ENCODE results near the gene FOXP4. TPM values are rescaled to one million over a fixed set of nuclear protein-coding genes. Genes with fewer than 3 reads are reported as not detected.

The FOXP4 gene
- total and polyA plus RNA-seq, 5 donors from 2014 or later = 0.26 to 9.9 (median 0.38) TPM

GRCh38 chr6:41637194-41638001 lies 91.2 kb downstream of the FOXP4 start:
- Histone ChIP-seq H3K4me1 (ENCODE audit: control insufficient read depth, insufficient read depth, low read length, poor library complexity, severe bottlenecking) (peaks cover 8% of the 10 kb centered on the region), H3K4me3 (ENCODE audit: low read depth, low read length) (no peak overlapping the region), H3K9me3 (ENCODE audit: control insufficient read depth in 2 of 2, low read length in 2 of 2) (no peaks in the 10 kb centered on the region), H3K36me3 (ENCODE audit: control insufficient read depth, insufficient read depth, low read length) (no peaks in the 10 kb centered on the region), H3K27me3 (ENCODE audit: control insufficient read depth, insufficient read depth, low read length) (peaks cover 2% of the 10 kb centered on the region), H3K27ac (ENCODE audit: insufficient read depth, low read length, poor library complexity, severe bottlenecking) (no peak overlapping the region)
- ATAC-seq (ENCODE audit: low read depth in 2 of 2) = no peak
- Mint-ChIP-seq H3K9me3 (peaks cover 0 to 2% (median 0%) of the 10 kb centered on the region in 7 donors), H3K4me1 (peaks cover 0 to 17% (median 3%) of the 10 kb centered on the region in 4 donors), H3K27ac (no peak overlapping the region), H3K27me3 (peaks cover 68% of the 10 kb centered on the region), H3K36me3 (peaks cover 2% of the 10 kb centered on the region), H3K4me3 (peak overlapping the region in 1 of 4 donors; percentile 70)
- no peak for DNase-seq

DNA sequence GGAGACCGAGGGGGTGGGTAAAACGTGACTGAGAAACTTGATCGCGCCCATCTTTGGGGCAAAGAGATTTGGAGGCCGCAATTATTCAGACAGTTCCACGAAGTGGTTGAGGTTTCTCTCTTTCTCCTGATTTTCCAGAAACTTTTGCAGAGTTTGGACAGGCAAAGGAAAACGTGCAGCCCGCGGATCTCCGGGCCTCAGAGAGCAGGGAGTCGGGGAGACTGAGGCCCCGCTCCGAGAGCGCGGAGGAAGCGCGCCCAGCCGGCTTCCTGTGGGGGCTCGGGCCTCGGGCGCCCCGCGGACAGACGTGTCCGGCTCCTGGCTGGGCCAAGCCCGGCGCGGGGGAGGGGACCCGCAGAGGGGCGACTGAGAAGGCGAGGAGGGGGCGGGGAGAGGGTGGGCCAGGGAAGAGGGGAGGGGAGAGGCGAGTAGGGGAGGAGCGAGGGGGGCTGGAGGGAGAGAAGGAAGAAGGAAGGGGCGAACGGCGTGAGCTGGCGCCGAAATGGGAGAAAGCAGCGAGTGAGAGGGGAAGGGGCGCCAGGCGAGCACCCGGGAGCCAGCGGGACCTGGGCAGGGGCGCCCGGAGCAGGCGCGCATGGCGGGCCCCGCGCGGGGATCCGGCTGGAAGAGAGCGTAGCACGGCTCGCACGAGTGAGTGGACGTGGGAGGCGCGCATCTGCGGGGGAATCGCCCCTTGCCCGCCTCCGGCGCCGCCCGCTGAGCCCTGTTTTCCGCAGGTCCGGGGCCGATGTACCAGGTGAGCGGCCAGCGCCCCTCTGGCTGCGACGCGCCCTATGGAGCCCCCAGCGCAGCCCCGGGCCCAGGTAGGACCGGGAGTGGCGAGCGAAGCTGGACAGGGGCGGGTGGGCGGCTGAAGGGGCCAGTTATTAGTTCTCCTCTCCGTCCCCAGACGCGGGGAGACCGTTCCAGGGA lies 92.1 kb downstream of the FOXP4 start, which contains the start of gene MDFI:
Gene MDFI (plus strand): TSS at position 467 of the 933 bp plus-strand sequence. CDS start 282 bp downstream, at position 749.
- Mint-ChIP-seq H3K4me3 (peak within 1 kb of the TSS in 1 of 4 donors; percentile 70), H3K36me3 (peaks cover 2% of the 10 kb centered on the region), H3K4me1 (peaks cover 0 to 17% (median 3%) of the 10 kb centered on the region in 4 donors), H3K27ac (peak within 1 kb of the TSS in 1 of 3 donors; percentile 92), H3K9me3 (peaks cover 0 to 2% (median 0%) of the 10 kb centered on the region in 7 donors), H3K27me3 (peaks cover 74% of the 10 kb centered on the region)
- no peak within 1 kb of the TSS for H3K27ac ChIP-seq (ENCODE audit: insufficient read depth, low read length, poor library complexity, severe bottlenecking)
- no peaks in the 10 kb centered on the region for H3K36me3 ChIP-seq (ENCODE audit: control insufficient read depth, insufficient read depth, low read length)
- DNase-seq (no peak), ATAC-seq (ENCODE audit: low read depth in 2 of 2) (no peak)
- H3K4me3 ChIP-seq (ENCODE audit: low read depth, low read length) = no peak within 1 kb of the TSS
- H3K4me1 ChIP-seq (ENCODE audit: control insufficient read depth, insufficient read depth, low read length, poor library complexity, severe bottlenecking) = peaks cover 8% of the 10 kb centered on the region
- peaks cover 2% of the 10 kb centered on the region for H3K27me3 ChIP-seq (ENCODE audit: control insufficient read depth, insufficient read depth, low read length)
- H3K9me3 ChIP-seq (ENCODE audit: control insufficient read depth in 2 of 2, low read length in 2 of 2) = no peaks in the 10 kb centered on the region

DNA sequence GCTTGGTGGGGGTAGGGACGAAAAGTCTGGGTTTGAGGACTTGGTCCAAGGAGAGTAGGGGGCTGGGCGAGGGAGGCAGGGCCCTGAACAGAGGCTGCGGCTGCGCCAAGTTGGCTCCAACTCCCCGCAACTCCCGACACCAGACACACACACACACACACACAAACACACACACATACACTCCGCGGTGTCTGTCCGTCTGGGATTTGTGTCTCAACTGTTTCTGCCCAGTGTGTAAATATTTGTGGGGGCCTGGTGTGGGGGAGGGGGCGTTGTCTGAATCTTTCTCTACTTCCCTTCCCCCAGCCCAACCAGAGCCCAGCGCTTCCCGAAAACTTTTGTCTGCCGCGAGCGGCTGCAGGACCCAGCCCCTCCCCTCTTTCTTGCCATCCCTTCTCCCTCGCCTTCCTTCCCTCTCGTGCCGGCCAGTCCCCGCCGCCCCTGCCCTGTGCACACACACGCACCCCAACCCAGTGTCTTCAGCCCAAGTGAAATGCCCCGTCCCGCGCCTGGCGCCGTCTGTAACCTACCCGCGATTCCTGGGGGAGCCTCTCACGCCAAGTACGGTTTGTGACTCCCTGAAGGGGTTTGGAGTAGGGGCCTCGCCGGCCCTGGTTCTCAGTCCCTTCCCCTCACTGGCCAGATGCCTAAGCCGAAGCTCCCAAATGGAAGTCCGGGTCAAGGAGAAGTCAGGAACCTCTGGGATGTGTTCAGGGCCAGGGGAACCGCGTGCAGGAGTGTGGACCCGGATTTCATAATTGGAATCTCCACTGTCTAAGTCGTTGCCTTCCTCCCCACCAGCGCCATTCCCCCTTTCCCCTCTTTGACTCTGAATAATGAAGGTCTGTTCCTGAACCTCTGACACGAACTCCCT lies 93.0 kb downstream of the FOXP4 start:
- Mint-ChIP-seq H3K4me3 (peak overlapping the region in 1 of 4 donors; percentile 29), H3K9me3 (peaks cover 0 to 2% (median 0%) of the 10 kb centered on the region in 7 donors), H3K27me3 (peaks cover 78% of the 10 kb centered on the region), H3K27ac (peak overlapping the region in 1 of 3 donors; percentile 92), H3K36me3 (peaks cover 2% of the 10 kb centered on the region), H3K4me1 (peaks cover 0 to 17% (median 3%) of the 10 kb centered on the region in 4 donors)
- Histone ChIP-seq H3K9me3 (ENCODE audit: control insufficient read depth in 2 of 2, low read length in 2 of 2) (no peaks in the 10 kb centered on the region), H3K27ac (ENCODE audit: insufficient read depth, low read length, poor library complexity, severe bottlenecking) (no peak overlapping the region), H3K4me3 (ENCODE audit: low read depth, low read length) (no peak overlapping the region), H3K4me1 (ENCODE audit: control insufficient read depth, insufficient read depth, low read length, poor library complexity, severe bottlenecking) (peaks cover 8% of the 10 kb centered on the region), H3K27me3 (ENCODE audit: control insufficient read depth, insufficient read depth, low read length) (no peaks in the 10 kb centered on the region), H3K36me3 (ENCODE audit: control insufficient read depth, insufficient read depth, low read length) (no peaks in the 10 kb centered on the region)
- DNase-seq (no peak), ATAC-seq (ENCODE audit: low read depth in 2 of 2) (no peak)

DNA sequence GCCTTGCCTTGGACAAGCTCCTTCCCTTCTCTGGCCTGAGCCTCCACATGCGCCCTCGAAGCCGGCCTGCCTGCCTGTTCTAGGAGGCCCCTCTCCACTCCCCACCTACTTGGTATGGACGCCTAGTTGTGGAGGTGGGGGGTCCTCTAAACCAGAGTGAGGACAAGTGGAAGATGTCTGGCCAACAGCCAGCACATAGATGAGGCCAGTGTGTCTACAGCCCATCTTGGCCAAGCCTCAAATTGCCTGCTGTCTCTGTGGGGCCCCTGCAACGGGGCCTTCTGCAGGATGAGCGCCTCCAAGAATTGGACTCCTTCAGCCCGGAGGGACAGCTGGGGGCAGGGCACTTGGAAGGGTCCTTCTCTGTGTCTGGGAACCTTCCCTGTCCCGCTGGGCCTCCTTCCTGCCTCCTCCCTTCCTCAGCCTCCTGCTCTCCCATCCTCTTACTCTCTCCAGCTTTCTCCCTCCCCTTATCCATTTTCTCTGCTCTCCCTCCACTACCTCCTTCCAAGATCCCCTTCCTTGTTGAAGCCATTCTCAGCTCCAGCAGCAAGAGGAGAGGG lies 93.7 kb downstream of the FOXP4 start:
- H3K4me1 Mint-ChIP-seq = peaks cover 0 to 17% (median 3%) of the 10 kb centered on the region in 4 donors
- peaks cover 71% of the 10 kb centered on the region for H3K27me3 Mint-ChIP-seq
- no peak overlapping the region for H3K4me3 ChIP-seq (ENCODE audit: low read depth, low read length)
- no peak overlapping the region for H3K27ac Mint-ChIP-seq
- H3K36me3 ChIP-seq (ENCODE audit: control insufficient read depth, insufficient read depth, low read length) = no peaks in the 10 kb centered on the region
- H3K9me3 Mint-ChIP-seq = peaks cover 0 to 2% (median 0%) of the 10 kb centered on the region in 7 donors
- H3K36me3 Mint-ChIP-seq = peaks cover 2% of the 10 kb centered on the region
- H3K27me3 ChIP-seq (ENCODE audit: control insufficient read depth, insufficient read depth, low read length) = no peaks in the 10 kb centered on the region
- H3K4me1 ChIP-seq (ENCODE audit: control insufficient read depth, insufficient read depth, low read length, poor library complexity, severe bottlenecking) = peaks cover 8% of the 10 kb centered on the region
- no peak overlapping the region for H3K27ac ChIP-seq (ENCODE audit: insufficient read depth, low read length, poor library complexity, severe bottlenecking)
- peak overlapping the region in 1 of 4 donors; percentile 29 for H3K4me3 Mint-ChIP-seq
- DNase-seq (no peak), ATAC-seq (ENCODE audit: low read depth in 2 of 2) (no peak)
- H3K9me3 ChIP-seq (ENCODE audit: control insufficient read depth in 2 of 2, low read length in 2 of 2) = no peaks in the 10 kb centered on the region

DNA sequence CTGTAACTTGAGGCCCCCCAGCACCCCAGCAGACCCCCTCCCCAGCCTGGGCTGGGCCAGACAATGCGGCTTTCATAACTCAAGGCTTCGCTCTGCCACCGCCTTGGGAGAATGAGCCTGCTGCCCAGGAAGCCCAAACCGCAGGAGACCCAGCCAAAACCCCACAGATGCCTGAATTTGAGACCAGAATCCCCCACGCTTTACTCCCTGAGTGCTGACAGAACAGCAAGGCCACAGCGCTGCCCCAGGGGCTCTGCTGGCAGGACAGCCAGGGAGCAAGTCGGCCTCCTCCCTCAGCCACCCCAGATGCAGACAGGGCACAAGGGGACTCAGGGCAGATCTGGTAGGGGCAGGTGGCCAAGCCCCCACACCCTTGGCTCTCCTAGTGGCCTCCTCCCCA lies 94.2 kb downstream of the FOXP4 start:
- H3K4me3 Mint-ChIP-seq = no peak overlapping the region
- ATAC-seq (ENCODE audit: low read depth in 2 of 2) = no peak
- peaks cover 8% of the 10 kb centered on the region for H3K4me1 ChIP-seq (ENCODE audit: control insufficient read depth, insufficient read depth, low read length, poor library complexity, severe bottlenecking)
- H3K36me3 Mint-ChIP-seq = peaks cover under 1% of the 10 kb centered on the region
- no peak for DNase-seq
- peaks cover 0 to 2% (median 0%) of the 10 kb centered on the region in 7 donors for H3K9me3 Mint-ChIP-seq
- peaks cover 0 to 17% (median 3%) of the 10 kb centered on the region in 4 donors for H3K4me1 Mint-ChIP-seq
- no peaks in the 10 kb centered on the region for H3K9me3 ChIP-seq (ENCODE audit: control insufficient read depth in 2 of 2, low read length in 2 of 2)
- no peak overlapping the region for H3K27ac ChIP-seq (ENCODE audit: insufficient read depth, low read length, poor library complexity, severe bottlenecking)
- H3K27me3 Mint-ChIP-seq = peaks cover 70% of the 10 kb centered on the region
- no peaks in the 10 kb centered on the region for H3K27me3 ChIP-seq (ENCODE audit: control insufficient read depth, insufficient read depth, low read length)
- H3K27ac Mint-ChIP-seq = no peak overlapping the region
- no peak overlapping the region for H3K4me3 ChIP-seq (ENCODE audit: low read depth, low read length)
- no peaks in the 10 kb centered on the region for H3K36me3 ChIP-seq (ENCODE audit: control insufficient read depth, insufficient read depth, low read length)

GRCh38 chr6:41641352-41641925 lies 95.3 kb downstream of the FOXP4 start:
- DNase-seq = no peak
- no peak for ATAC-seq (ENCODE audit: low read depth in 2 of 2)
- H3K27ac ChIP-seq (ENCODE audit: insufficient read depth, low read length, poor library complexity, severe bottlenecking) = no peak overlapping the region
- Mint-ChIP-seq H3K36me3 (no peaks in the 10 kb centered on the region), H3K9me3 (peaks cover 0 to 2% (median 0%) of the 10 kb centered on the region in 7 donors), H3K4me3 (no peak overlapping the region), H3K27me3 (peaks cover 61% of the 10 kb centered on the region), H3K27ac (peak overlapping the region in 1 of 3 donors; percentile 70), H3K4me1 (peaks cover 0 to 17% (median 3%) of the 10 kb centered on the region in 4 donors)
- H3K36me3 ChIP-seq (ENCODE audit: control insufficient read depth, insufficient read depth, low read length) = no peaks in the 10 kb centered on the region
- H3K27me3 ChIP-seq (ENCODE audit: control insufficient read depth, insufficient read depth, low read length) = no peaks in the 10 kb centered on the region
- H3K9me3 ChIP-seq (ENCODE audit: control insufficient read depth in 2 of 2, low read length in 2 of 2) = no peaks in the 10 kb centered on the region
- H3K4me1 ChIP-seq (ENCODE audit: control insufficient read depth, insufficient read depth, low read length, poor library complexity, severe bottlenecking) = peaks cover 8% of the 10 kb centered on the region
- no peak overlapping the region for H3K4me3 ChIP-seq (ENCODE audit: low read depth, low read length)

Measured in CD4-positive, CD25-positive, alpha-beta regulatory T cell (primary cell).